Myocyte (in vitro differentiated cells): ENCODE results near the gene RSRC1. TPM values are rescaled to one million over a fixed set of nuclear protein-coding genes. Genes with fewer than 3 reads are reported as not detected.

Source experiments
- DNase-seq: peaks from one replicate; pipeline ENCODE4 v3.0.0-alpha.2; 2012; ENCODE audit warnings: low read depth
- total RNA-seq: library from RNA; depleted of rRNA; stranded (reverse); fragments of >200 nt; gene quantifications from 2 replicates; pipeline ENCODE4 v1.2.3, GENCODE V29; 2014

RSRC1 gene
- total RNA-seq, 1 donor from 2014 or later = 29.0 TPM

GRCh38 chr3:158127250-158128219 is 17.6 kb downstream of the RSRC1 start:
- DNase-seq = peak; percentile 16

- DNase-seq = no peak
Observed at GRCh38 chr3:158128755-158129154, 18.9 kb downstream of the RSRC1 start.

- DNase-seq = no peak
Observed at GRCh38 chr3:158134363-158134762, 24.5 kb downstream of the RSRC1 start.

- no peak for DNase-seq
Observed at GRCh38 chr3:158140396-158140795, 30.5 kb downstream of the RSRC1 start.

GRCh38 chr3:158148218-158148617 is 38.3 kb downstream of the RSRC1 start:
- DNase-seq = no peak

- DNase-seq = no peak
Observed at GRCh38 chr3:158152186-158152585, 42.3 kb downstream of the RSRC1 start.

- no peak for DNase-seq
Observed at GRCh38 chr3:158158969-158159368, 49.1 kb downstream of the RSRC1 start.

GRCh38 chr3:158159714-158160113 is 49.8 kb downstream of the RSRC1 start:
- DNase-seq = no peak

- DNase-seq = peak; percentile 27
Observed at GRCh38 chr3:158160958-158161357, 51.1 kb downstream of the RSRC1 start.

- DNase-seq = no peak
Observed at GRCh38 chr3:158165141-158165655, 55.3 kb downstream of the RSRC1 start.

- DNase-seq = no peak
Observed at GRCh38 chr3:158165730-158166129, 55.8 kb downstream of the RSRC1 start.

- DNase-seq = no peak
Observed at GRCh38 chr3:158166223-158166622, 56.3 kb downstream of the RSRC1 start.

GRCh38 chr3:158167737-158168557 is 58.1 kb downstream of the RSRC1 start:
- peak; percentile 89 for DNase-seq

GRCh38 chr3:158169091-158169491 is 59.2 kb downstream of the RSRC1 start:
- peak; percentile 33 for DNase-seq

GRCh38 chr3:158181096-158181495 is 71.2 kb downstream of the RSRC1 start:
- no peak for DNase-seq

- DNase-seq = no peak
Observed at GRCh38 chr3:158185711-158186110, 75.8 kb downstream of the RSRC1 start.

GRCh38 chr3:158200955-158201354 is 91.1 kb downstream of the RSRC1 start:
- DNase-seq = no peak

- no peak for DNase-seq
Observed at GRCh38 chr3:158205324-158205723, 95.4 kb downstream of the RSRC1 start.

- DNase-seq = no peak
Observed at GRCh38 chr3:158205994-158206393, 96.1 kb downstream of the RSRC1 start.

GRCh38 chr3:158210067-158210466 is 100.2 kb downstream of the RSRC1 start:
- no peak for DNase-seq

GRCh38 chr3:158213461-158213860 is 103.6 kb downstream of the RSRC1 start:
- DNase-seq = no peak

- no peak for DNase-seq
Observed at GRCh38 chr3:158217992-158218391, 108.1 kb downstream of the RSRC1 start.
